Activated naive CD8-positive, alpha-beta T cell treated with anti-CD3 and anti-CD28 coated beads for 36 hours (primary cell): ENCODE measurements around the gene IL17RD. TPM values are rescaled to one million over a fixed set of nuclear protein-coding genes. Genes with fewer than 3 reads are reported as not detected.

Experiments
- DNase-seq: peaks from one replicate; pipeline ENCODE4 v3.0.0; 2021
- H3K27ac Mint-ChIP-seq: one replicate; pipeline ENCODE4 v1.8.0; 2022; ENCODE audit warnings: mild to moderate bottlenecking, moderate library complexity, mixed read lengths
- H3K27me3 Mint-ChIP-seq: one replicate; pipeline ENCODE4 v1.8.0; 2022; ENCODE audit warnings: mild to moderate bottlenecking, mixed read lengths
- H3K36me3 Mint-ChIP-seq: one replicate; pipeline ENCODE4 v1.8.0; 2021; ENCODE audit warnings: mild to moderate bottlenecking, mixed read lengths
- H3K4me1 Mint-ChIP-seq: one replicate; pipeline ENCODE4 v1.8.0; 2021; ENCODE audit warnings: mixed read lengths
- H3K4me3 Mint-ChIP-seq: one replicate; pipeline ENCODE4 v1.8.0; 2022; ENCODE audit warnings: mild to moderate bottlenecking, moderate library complexity, mixed read lengths
- H3K9me3 Mint-ChIP-seq: one replicate; pipeline ENCODE4 v1.8.0; 2022; ENCODE audit warnings: mixed read lengths
- total RNA-seq, 2 experiments: library from RNA; stranded (reverse); gene quantifications; one replicate each; pipeline ENCODE4 v1.2.3, GENCODE V29; 2021

IL17RD gene
- total RNA-seq, 2 experiments from 2014 or later, result 0.04 TPM; not detected in 1

GRCh38 chr3:57079474-57079831, 85.7 kb downstream of the IL17RD start:
- Mint-ChIP-seq H3K36me3 (no peaks in the 10 kb centered on the region), H3K4me3 (no peak overlapping the region), H3K27ac (no peak overlapping the region), H3K9me3 (no peaks in the 10 kb centered on the region), H3K27me3 (peaks cover 51% of the 10 kb centered on the region), H3K4me1 (peaks cover 4% of the 10 kb centered on the region)
- no peak for DNase-seq

GRCh38 chr3:57078635-57079473, 86.3 kb downstream of the IL17RD start:
- Mint-ChIP-seq H3K27me3 (peaks cover 57% of the 10 kb centered on the region), H3K4me1 (peaks cover 6% of the 10 kb centered on the region), H3K9me3 (no peaks in the 10 kb centered on the region), H3K4me3 (peak overlapping the region; percentile 54), H3K27ac (no peak overlapping the region), H3K36me3 (no peaks in the 10 kb centered on the region)
- DNase-seq, result peak; percentile 22

- H3K36me3 Mint-ChIP-seq, result no peaks in the 10 kb centered on the region
- H3K27me3 Mint-ChIP-seq, result peaks cover 59% of the 10 kb centered on the region
- no peaks in the 10 kb centered on the region for H3K9me3 Mint-ChIP-seq
- no peak overlapping the region for H3K27ac Mint-ChIP-seq
- H3K4me1 Mint-ChIP-seq, result peaks cover 6% of the 10 kb centered on the region
- DNase-seq, result peak; percentile 11
- H3K4me3 Mint-ChIP-seq, result peak overlapping the region; percentile 54
Measured at GRCh38 chr3:57078344-57078634, 86.9 kb downstream of the IL17RD start.

- no peaks in the 10 kb centered on the region for H3K36me3 Mint-ChIP-seq
- H3K4me1 Mint-ChIP-seq, result peaks cover 6% of the 10 kb centered on the region
- no peak for DNase-seq
- no peak overlapping the region for H3K27ac Mint-ChIP-seq
- H3K27me3 Mint-ChIP-seq, result peaks cover 62% of the 10 kb centered on the region
- peak overlapping the region; percentile 54 for H3K4me3 Mint-ChIP-seq
- no peaks in the 10 kb centered on the region for H3K9me3 Mint-ChIP-seq
Measured at GRCh38 chr3:57077630-57078343, 87.4 kb downstream of the IL17RD start.

GRCh38 chr3:57076422-57076951, 88.7 kb downstream of the IL17RD start:
- DNase-seq, result no peak
- H3K27ac Mint-ChIP-seq, result no peak overlapping the region
- H3K9me3 Mint-ChIP-seq, result no peaks in the 10 kb centered on the region
- peaks cover 6% of the 10 kb centered on the region for H3K4me1 Mint-ChIP-seq
- no peaks in the 10 kb centered on the region for H3K36me3 Mint-ChIP-seq
- peaks cover 68% of the 10 kb centered on the region for H3K27me3 Mint-ChIP-seq
- H3K4me3 Mint-ChIP-seq, result no peak overlapping the region

GRCh38 chr3:57074135-57074534, 91.0 kb downstream of the IL17RD start:
- Mint-ChIP-seq H3K36me3 (no peaks in the 10 kb centered on the region), H3K4me1 (peaks cover 6% of the 10 kb centered on the region), H3K27ac (no peak overlapping the region), H3K9me3 (no peaks in the 10 kb centered on the region), H3K4me3 (no peak overlapping the region), H3K27me3 (peaks cover 69% of the 10 kb centered on the region)
- DNase-seq, result no peak

GRCh38 chr3:57073628-57074027, 91.5 kb downstream of the IL17RD start:
- Mint-ChIP-seq H3K9me3 (no peaks in the 10 kb centered on the region), H3K27me3 (peaks cover 74% of the 10 kb centered on the region), H3K36me3 (no peaks in the 10 kb centered on the region), H3K4me3 (no peak overlapping the region), H3K4me1 (peaks cover 8% of the 10 kb centered on the region), H3K27ac (no peak overlapping the region)
- no peak for DNase-seq

GRCh38 chr3:57069503-57069902, 95.7 kb downstream of the IL17RD start:
- H3K36me3 Mint-ChIP-seq, result no peaks in the 10 kb centered on the region
- H3K27me3 Mint-ChIP-seq, result peaks cover 38% of the 10 kb centered on the region
- no peak overlapping the region for H3K4me3 Mint-ChIP-seq
- peaks cover 9% of the 10 kb centered on the region for H3K4me1 Mint-ChIP-seq
- no peak overlapping the region for H3K27ac Mint-ChIP-seq
- no peak for DNase-seq
- H3K9me3 Mint-ChIP-seq, result no peaks in the 10 kb centered on the region

- DNase-seq, result no peak
- H3K36me3 Mint-ChIP-seq, result no peaks in the 10 kb centered on the region
- no peak overlapping the region for H3K4me3 Mint-ChIP-seq
- peaks cover 7% of the 10 kb centered on the region for H3K4me1 Mint-ChIP-seq
- H3K27ac Mint-ChIP-seq, result no peak overlapping the region
- H3K9me3 Mint-ChIP-seq, result no peaks in the 10 kb centered on the region
- peaks cover 32% of the 10 kb centered on the region for H3K27me3 Mint-ChIP-seq
Measured at GRCh38 chr3:57068437-57069089, 96.6 kb downstream of the IL17RD start.

- Mint-ChIP-seq H3K4me1 (peaks cover 7% of the 10 kb centered on the region), H3K9me3 (no peaks in the 10 kb centered on the region), H3K27me3 (peaks cover 29% of the 10 kb centered on the region), H3K27ac (no peak overlapping the region), H3K4me3 (no peak overlapping the region), H3K36me3 (no peaks in the 10 kb centered on the region)
- no peak for DNase-seq
Measured at GRCh38 chr3:57066471-57066870, 98.7 kb downstream of the IL17RD start.

GRCh38 chr3:57065588-57065987, 99.6 kb downstream of the IL17RD start:
- Mint-ChIP-seq H3K27ac (no peak overlapping the region), H3K27me3 (peaks cover 29% of the 10 kb centered on the region), H3K9me3 (no peaks in the 10 kb centered on the region), H3K36me3 (no peaks in the 10 kb centered on the region), H3K4me1 (peaks cover 7% of the 10 kb centered on the region), H3K4me3 (no peak overlapping the region)
- DNase-seq, result no peak

- Mint-ChIP-seq H3K27me3 (peaks cover 20% of the 10 kb centered on the region), H3K27ac (no peak overlapping the region), H3K4me1 (peaks cover 7% of the 10 kb centered on the region), H3K4me3 (no peak overlapping the region), H3K9me3 (no peaks in the 10 kb centered on the region), H3K36me3 (no peaks in the 10 kb centered on the region)
- no peak for DNase-seq
Measured at GRCh38 chr3:57064572-57064971, 100.6 kb downstream of the IL17RD start.

- Mint-ChIP-seq H3K36me3 (no peaks in the 10 kb centered on the region), H3K4me3 (no peak overlapping the region)
Measured at GRCh38 chr3:57064001-57064400, 101.2 kb downstream of the IL17RD start.

GRCh38 chr3:57063032-57063431, 102.1 kb downstream of the IL17RD start:
- DNase-seq, result no peak
- no peak overlapping the region for H3K27ac Mint-ChIP-seq
- H3K36me3 Mint-ChIP-seq, result no peaks in the 10 kb centered on the region
- no peaks in the 10 kb centered on the region for H3K9me3 Mint-ChIP-seq
- no peaks in the 10 kb centered on the region for H3K4me1 Mint-ChIP-seq
- peaks cover 9% of the 10 kb centered on the region for H3K27me3 Mint-ChIP-seq
- H3K4me3 Mint-ChIP-seq, result no peak overlapping the region

More at GRCh38 chr3:57064001-57064400, 101.2 kb downstream of the IL17RD start:
- H3K9me3 Mint-ChIP-seq, result no peaks in the 10 kb centered on the region
- peaks cover 14% of the 10 kb centered on the region for H3K27me3 Mint-ChIP-seq
- no peak for DNase-seq
- H3K4me1 Mint-ChIP-seq, result peaks cover 7% of the 10 kb centered on the region
- no peak overlapping the region for H3K27ac Mint-ChIP-seq

GRCh38 chr3:57062101-57062631, 103.0 kb downstream of the IL17RD start:
- Mint-ChIP-seq H3K9me3 (no peaks in the 10 kb centered on the region), H3K4me1 (no peaks in the 10 kb centered on the region), H3K27ac (no peak overlapping the region), H3K36me3 (no peaks in the 10 kb centered on the region), H3K27me3 (peaks cover 9% of the 10 kb centered on the region), H3K4me3 (no peak overlapping the region)
- DNase-seq, result no peak
